GM21390 (cell line): ENCODE results near the gene GLDC.
A peak's percentile ranks its signal among the peaks of the same experiment; 100 is the strongest.
"Not testable (repeated sequence)": the region's sequence is repeated elsewhere in the genome, so short reads cannot be mapped to it uniquely, and the experiment has no call there.

Experiments used
- ATAC-seq: cut with Tn5 transposase; IDR thresholded peaks from one replicate; pipeline ENCODE4 v1.9.1; 2021; ENCODE audit not compliant: unreplicated experiment

Gene GLDC

DNA sequence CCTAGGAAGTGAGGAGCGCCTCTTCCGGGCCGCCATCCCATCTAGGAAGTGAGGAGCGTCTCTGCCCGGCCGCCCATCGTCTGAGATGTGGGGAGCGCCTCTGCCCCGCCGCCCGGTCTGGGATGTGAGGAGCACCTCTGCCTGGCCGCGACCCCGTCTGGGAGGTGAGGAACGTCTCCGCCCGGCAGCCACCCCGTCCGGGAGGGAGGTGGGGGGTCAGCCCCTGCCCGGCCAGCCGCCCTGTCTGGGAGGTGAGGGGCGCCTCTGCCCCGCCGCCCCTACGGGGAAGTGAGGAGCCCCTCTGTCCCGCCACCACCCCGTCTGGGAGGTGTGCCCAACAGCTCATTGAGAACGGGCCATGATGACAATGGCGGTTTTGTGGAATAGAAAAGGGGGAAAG is 22.7 kb downstream of the GLDC start:
- ATAC-seq, result not testable (repeated sequence)

DNA sequence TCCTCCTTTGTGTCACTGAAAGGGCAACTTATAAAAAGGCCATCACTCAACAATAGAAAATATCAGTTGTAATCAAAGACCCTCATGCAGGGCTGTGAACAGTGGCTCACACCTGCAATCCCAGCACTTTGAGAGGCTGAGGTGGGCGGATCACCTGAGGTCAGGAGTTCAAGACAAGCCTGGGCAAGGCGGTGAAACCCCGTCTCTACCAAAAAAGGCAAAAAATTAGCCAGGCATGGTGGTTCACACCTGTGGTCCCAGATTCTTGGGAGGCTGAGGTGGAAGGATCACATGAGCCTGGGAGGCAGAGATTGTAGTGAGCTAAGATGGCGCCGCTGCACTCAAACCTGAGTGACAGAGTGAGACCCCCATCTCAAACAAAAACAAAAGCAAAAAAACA is 24.7 kb downstream of the GLDC start:
- no peak for ATAC-seq

GRCh38 chr9:6620353-6620752 is 25.2 kb downstream of the GLDC start:
- ATAC-seq, result no peak

- ATAC-seq, result no peak
Measured at GRCh38 chr9:6619909-6620308, 25.6 kb downstream of the GLDC start.

DNA sequence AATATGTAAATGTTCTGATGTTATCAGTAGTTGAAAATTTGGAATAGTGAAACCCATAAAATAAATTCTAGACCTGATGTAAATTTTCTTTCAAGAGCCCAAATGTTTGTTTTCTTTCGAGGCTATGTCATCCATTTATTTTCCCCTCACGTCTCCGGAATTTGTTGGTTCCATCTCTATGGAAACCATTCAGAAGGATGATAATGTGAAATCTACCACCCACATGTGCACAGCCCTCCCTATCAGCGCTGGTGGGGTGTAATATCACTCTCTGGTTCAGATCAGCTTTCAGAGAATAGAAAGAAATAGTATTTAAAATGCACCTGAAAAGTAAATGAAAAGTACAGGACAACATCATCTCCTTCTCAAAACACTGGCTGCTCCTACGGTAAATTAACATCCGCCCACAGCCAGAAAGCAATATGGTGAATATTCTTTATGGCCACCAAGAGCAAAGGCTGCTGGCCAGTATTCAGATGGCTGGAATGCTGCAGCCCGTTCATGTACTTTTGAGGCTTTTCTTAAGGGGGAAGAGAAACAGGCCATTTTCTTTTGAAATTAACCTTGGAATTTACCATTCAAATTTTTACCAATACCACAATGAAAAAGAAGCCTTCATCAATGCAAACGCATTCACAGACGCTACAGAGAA is 28.5 kb downstream of the GLDC start:
- ATAC-seq, result no peak

DNA sequence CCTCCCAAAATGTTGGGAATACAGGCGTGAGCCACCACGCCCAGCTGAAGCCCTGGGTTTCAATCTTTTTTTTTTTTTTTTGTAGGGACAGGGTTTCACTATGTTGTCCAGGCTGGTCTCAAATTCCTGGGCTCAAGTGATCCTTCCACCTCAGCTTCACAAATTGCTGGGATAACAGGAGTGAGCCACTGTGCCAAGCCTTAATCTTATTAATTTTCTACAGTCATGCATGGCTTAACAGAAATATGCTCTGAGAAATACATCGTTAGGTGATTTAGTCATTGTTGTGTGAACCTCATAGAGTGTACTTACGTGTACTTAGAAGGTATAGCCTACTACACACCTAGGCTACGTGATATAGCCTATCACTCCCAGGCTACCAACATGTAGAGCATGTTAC is 31.0 kb downstream of the GLDC start:
- no peak for ATAC-seq

DNA sequence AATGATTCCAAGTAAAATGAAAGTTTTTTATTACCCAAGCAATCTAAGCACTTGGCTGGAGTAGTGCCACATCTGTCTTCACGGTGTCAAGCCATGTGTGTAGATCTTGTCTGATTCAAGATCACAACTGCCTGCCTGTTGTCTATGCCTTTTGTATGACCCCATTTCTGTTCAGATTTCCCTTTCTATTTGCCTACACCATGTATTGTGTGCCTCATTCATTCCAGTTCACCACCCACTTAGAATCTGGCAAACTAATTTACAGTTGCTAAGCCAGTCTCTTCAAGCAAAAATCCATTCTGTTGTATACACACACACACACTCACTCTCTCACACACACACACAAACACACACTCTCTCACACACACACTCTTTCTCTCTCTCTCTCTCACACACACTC is 33.7 kb downstream of the GLDC start:
- ATAC-seq, result no peak

- ATAC-seq, result no peak
Measured at GRCh38 chr9:6610073-6610472, 35.5 kb downstream of the GLDC start.

GRCh38 chr9:6609497-6610016 is 36.0 kb downstream of the GLDC start:
- no peak for ATAC-seq

GRCh38 chr9:6605202-6605601 is 40.3 kb downstream of the GLDC start:
- ATAC-seq, result peak; percentile 87

GRCh38 chr9:6600426-6600825 is 45.1 kb downstream of the GLDC start:
- ATAC-seq, result no peak

DNA sequence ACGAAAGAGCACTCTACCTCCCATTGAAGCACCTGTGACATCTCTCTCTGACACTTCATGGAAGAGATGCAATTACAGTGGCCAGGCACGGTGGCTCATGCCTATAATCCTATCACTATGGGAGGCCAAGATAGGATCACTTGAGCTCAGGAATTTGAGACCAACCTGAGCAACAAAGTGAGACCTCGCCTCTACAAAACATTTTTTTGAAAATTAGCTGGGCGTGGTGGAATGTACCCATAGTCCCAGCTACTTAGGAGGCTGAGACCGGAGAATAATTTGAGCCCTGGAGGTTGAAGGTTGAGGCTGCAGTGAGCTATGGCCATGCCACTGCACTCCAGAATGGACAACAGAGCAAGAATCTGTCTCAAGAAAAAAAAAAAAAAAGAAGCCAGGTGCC is 45.5 kb downstream of the GLDC start:
- ATAC-seq, result no peak

- peak; percentile 96 for ATAC-seq
Measured at GRCh38 chr9:6598249-6598725, 47.2 kb downstream of the GLDC start.

GRCh38 chr9:6592791-6593190 is 52.7 kb downstream of the GLDC start:
- no peak for ATAC-seq

DNA sequence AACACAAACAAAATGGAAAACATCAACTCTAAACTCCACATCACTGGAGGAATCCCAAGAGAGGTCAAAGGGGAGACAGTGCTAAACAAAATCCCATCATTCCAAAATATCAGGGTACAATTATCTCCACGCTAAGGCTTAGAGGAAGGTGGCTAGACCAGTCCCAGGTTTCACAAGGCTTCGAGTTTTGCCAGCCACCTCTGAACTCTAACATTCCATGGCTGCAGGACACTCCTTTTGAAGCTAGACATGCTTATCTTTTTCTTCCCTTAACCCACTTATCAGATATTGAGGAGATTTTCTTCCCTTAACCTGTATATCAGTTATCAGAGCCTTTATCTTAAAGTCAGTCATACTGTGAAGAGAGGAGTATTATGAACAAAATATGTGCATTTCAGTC is 53.3 kb downstream of the GLDC start:
- ATAC-seq, result no peak

- ATAC-seq, result no peak
Measured at GRCh38 chr9:6590772-6591384, 54.7 kb downstream of the GLDC start.

DNA sequence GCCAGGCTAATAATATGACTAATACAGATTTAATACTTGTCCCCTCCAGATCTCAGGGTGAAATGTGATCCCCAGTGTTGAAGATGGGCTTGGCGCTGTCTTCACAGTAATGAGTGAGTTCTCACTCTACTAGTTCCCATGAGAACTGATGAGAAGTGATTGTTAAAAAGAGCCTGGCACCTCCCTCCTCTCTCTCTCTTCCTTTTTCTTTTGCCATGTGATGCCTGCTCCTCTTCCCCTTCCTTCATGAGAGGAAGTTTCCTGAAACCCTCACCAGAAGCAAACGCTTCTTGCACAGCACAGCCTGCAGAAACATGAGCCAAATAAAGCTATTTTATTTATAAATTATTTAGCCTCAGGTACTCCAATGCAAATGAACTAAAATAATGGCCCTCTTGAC is 55.2 kb downstream of the GLDC start:
- no peak for ATAC-seq

GRCh38 chr9:6584881-6585597 is 60.5 kb downstream of the GLDC start:
- no peak for ATAC-seq

- ATAC-seq, result no peak
Measured at GRCh38 chr9:6581253-6581652, 64.3 kb downstream of the GLDC start.

GRCh38 chr9:6579613-6580012 is 65.9 kb downstream of the GLDC start:
- no peak for ATAC-seq

- ATAC-seq, result no peak
Measured at GRCh38 chr9:6576987-6577386, 68.5 kb downstream of the GLDC start.
